Measurements from ENCODE around the gene CTF1.

Gene CTF1

GRCh38 chr16:30910427-30911029 lies 14.1 kb downstream of the CTF1 start:
- no peak for DNase-seq

DNA sequence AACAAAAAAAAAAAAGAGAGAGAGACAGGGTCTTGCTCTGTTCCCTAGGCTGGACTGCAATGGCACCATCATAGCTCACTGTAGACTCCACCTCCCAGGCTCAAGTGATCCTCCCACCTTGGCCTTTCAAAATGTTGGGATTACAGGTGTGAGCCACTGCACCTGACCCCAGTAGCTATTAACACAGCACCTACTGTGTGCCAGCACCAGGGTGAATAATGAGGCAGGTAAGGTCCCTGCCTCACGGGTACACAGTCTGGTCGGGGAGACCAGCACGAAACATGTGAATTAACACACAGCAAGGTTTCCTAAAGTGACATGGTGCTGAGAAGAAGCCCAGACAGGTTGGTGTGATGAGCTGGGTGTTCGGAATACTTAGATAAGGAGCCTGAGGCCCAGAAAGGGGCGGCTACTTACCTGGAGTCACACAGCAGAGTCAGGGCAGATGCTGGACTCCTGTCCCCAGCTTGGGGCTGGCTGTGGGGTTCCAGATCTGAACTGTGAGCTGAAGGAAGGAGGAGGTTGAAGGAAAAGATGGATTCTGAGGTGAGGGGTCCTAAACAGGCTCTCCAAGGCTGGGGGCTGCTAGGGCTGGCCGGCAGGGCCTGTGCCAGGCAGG lies 16.5 kb downstream of the CTF1 start:
- DNase-seq, result no peak

GRCh38 chr16:30914830-30915229 lies 18.4 kb downstream of the CTF1 start:
- DNase-seq, result no peak

DNA sequence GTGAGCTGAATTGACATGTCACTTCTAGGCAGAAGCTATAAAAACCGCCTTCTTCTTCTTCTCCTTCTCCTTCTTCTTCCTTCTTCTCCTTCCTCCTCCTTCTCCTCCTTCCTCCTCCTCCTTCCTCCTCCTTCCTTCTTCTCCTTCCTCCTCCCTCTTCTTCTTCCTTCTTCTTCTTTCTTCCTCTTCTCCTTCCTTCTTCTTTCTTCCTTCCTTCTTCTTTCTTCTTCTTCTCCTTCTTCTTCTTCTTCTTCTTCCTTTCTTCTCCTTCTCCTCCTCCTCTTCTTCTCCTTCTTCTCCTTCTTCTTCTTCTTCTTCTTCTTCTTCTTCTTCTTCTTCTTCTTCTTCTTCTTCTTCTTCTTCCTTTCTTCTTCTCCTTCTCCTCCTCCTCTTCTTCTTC lies 22.2 kb downstream of the CTF1 start:
- no peak for DNase-seq

- DNase-seq, result no peak
Measured at GRCh38 chr16:30920891-30921290, 24.5 kb downstream of the CTF1 start.

DNA sequence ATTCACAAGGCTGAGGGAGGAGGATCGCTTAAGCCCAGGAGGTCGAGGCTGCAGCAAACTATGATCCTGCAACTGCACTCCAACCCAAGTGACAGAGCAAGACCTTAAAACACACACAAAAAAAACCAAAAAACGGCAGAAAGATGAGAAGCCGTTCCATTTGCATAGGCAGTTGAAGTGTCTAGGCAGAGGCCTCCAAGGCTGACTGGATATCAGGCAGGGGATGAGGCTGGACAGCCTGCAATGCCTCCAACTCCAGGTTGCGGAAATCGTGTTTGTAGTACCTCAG lies 25.0 kb downstream of the CTF1 start:
- no peak for DNase-seq

DNA sequence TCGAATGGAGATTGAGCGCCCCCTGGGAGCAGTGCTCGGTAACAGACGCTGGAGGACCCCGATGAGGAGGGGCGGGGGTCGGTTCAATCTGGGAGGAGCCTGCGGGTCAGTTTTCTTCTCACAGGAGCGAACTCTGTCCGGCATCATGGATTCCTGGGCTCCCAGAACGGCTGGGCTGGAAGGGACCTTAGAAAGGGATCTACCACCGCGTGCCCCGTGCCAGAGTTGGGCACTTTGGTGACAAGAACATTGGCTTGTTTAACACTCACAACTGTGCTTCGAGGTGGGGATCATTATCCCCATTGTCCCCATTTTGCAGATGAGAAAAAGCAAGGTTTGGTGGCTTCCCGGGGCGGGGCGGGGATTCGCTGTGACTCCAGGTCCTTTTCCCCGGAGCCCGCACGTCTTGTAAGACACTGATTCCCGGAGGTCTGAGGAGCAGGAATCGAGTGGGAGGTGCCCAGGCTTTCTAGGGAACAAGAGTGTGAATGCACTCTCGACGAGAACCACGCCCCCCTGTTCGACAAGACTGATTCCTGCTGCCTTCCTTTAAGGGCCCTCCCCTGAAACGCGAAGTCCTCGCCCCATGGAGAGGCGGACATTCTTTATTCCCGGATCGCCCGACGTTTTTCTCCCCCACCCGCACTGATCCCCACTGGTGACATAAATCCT lies 25.5 kb downstream of the CTF1 start:
- DNase-seq, result peak; percentile 87

GRCh38 chr16:30922420-30922959 lies 26.1 kb downstream of the CTF1 start:
- peak; percentile 98 for DNase-seq

DNA sequence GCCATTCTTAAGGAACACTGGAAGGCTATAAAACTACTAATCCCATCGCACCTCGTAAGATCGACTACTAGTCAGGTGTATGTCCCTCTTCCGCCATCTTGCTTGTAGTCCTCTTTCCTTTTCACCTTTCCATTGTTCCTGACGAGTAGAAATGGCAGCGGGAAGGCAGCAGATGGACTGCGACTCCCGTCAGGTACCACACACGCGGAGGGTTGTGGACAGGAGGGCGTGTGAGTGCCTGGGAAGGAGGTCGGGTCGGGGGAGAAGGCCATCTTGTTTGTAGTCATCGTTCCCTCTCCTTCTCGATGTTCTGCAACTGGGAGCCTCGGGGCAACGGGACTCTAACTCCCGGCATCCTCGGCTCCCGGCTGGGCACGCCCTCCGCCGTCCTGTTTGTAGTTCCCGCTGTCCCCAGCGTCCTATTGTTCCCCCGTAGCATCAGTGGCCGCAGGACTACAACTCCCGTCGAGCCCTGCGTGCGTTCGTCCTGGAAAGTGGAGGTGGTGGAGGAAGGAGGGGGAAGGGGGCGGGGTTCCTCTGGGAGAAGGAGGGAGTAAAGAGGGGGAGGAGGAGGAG lies 26.6 kb downstream of the CTF1 start:
- peak; percentile 92 for DNase-seq

GRCh38 chr16:30923554-30924075 lies 27.2 kb downstream of the CTF1 start, which contains the start of gene FBXL19:
Gene FBXL19 (plus strand): TSS chr16:30923572. CDS start chr16:30925755, 2,183 bp downstream.
- DNase-seq, result no peak

- DNase-seq, result no peak
Measured at GRCh38 chr16:30924076-30924912, 27.9 kb downstream of the CTF1 start.

- DNase-seq, result no peak
Measured at GRCh38 chr16:30924913-30925631, 28.7 kb downstream of the CTF1 start.

- DNase-seq, result no peak
Measured at GRCh38 chr16:30925632-30925987, 29.2 kb downstream of the CTF1 start.

DNA sequence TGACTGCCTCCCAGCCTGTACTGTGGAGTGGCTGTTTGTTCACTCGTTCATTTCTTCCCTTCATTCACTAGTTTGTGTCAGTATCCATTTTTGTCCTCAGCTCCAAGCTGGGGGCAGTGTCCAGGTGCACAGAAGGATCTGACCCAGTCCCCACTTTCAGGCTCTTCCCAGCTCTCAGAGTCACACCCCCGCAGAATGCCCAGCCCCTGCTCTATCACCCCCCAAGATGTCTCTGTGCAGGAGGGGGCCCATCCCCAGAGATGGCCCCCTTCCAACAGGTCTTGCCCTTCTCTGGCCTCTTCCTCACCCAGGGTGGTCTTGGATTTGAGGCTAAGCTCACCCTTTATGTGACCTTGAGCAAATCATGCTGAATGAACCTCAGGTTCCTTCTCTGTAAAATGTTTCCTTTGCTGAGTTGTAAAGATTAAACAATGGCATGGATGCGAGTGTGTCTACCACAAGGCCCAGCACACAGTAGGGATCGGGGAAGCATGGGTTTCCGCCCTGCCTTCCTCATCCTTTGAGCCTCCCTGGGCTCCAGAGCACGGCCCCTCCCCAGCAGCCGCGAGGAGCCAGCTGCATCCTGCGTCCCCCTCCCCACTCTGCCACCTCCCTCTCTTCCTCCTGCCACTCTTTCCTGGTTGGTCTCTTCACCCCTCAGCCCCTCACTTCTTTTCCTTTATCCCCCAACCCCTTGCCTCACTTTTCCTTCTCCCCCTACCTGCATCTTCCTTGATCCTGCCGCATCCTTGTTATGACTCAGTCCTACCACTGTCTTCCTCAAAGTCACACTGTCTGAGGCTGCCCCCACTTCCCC lies 29.8 kb downstream of the CTF1 start:
- no peak for DNase-seq

- DNase-seq, result no peak
Measured at GRCh38 chr16:30926937-30927788, 30.7 kb downstream of the CTF1 start.

DNA sequence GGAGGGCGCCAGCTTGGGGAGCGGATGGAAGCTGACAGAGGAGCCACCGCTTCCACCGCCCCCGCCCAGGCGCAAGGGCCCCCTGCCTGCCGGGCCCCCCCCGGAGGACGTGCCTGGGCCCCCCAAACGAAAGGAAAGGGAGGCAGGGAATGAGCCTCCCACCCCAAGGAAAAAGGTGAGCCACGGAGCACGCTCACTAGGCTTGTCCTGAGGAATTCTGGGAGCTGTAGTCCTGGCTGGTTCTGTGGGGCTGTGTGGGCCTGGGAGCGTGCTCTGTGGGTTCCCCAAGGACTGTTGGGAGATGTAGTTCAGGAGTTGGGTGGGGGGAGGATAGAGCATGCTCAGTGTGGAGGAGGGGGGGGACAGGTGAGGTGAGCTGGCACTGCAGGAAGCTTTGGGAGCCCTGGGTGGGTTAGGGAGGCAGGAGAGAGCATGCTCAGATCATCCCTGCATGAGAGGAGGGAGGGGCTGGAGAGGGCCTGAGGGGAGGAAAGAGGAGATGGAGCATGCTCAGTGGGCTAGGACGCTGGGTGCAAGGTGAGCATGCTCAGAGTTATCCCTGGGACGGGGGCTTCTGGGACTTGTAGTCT lies 31.5 kb downstream of the CTF1 start:
- peak; percentile 40 for DNase-seq

DNA sequence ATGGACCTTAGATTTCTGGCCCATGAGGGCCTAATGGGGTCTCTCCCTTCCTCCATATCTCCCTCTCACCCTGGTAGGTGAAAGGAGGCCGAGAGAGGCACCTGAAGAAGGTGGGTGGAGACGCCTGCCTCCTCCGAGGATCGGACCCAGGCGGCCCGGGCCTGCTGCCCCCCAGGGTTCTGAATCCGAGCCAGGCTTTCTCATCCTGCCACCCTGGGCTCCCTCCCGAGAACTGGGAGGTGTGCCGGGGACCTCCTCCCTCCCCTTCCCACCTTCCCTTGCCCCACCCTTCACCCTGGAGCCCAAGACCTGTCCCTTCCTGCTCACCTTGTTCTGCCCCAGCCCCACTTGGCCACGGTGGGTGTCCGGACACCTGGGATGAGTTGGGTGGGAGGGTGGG lies 32.0 kb downstream of the CTF1 start:
- DNase-seq, result no peak

DNA sequence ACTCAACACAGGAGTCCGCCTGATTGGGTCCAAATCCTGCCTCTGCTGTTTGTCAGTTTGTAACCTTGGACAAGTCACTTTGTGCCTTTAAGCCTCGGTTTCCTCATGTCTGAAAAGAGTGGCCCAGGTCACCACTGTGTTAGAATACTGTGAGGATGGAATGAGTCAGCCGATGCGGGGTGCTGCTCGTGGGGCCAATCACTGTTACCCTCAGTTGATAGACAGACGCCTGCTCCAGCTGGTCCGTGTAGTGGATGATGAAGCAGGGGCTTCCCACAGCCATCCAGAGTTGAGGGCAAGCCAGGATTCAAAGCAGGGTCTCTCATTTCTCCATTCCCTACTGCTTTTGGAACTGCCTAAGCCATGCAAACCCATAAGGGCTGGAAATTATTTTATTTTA lies 32.8 kb downstream of the CTF1 start:
- DNase-seq, result no peak

- no peak for DNase-seq
Measured at GRCh38 chr16:30930160-30930571, 33.8 kb downstream of the CTF1 start.

All from stimulated activated CD4-positive, alpha-beta T cell treated with anti-CD3 and anti-CD28 coated beads, Interleukin-12 subunit alpha, Interleukin-12 subunit beta, amount 100 ng/mL, for 4 hours (primary cell).